GM19452 (cell line): Measurements from ENCODE around the gene SRGAP2C.
"Not testable (repeated sequence)": the region's sequence is repeated elsewhere in the genome, so short reads cannot be mapped to it uniquely, and the experiment has no call there.

ENCODE experiments used
- ATAC-seq: cut with Tn5 transposase; IDR thresholded peaks from one replicate; pipeline ENCODE4 v1.9.1; 2021; ENCODE audit not compliant: unreplicated experiment

The SRGAP2C gene

GRCh38 chr1:121413821-121414220, 229.0 kb downstream of the SRGAP2C start:
- no peak for ATAC-seq

- ATAC-seq, result no peak
Measured at GRCh38 chr1:121414905-121415304, 230.1 kb downstream of the SRGAP2C start.

DNA sequence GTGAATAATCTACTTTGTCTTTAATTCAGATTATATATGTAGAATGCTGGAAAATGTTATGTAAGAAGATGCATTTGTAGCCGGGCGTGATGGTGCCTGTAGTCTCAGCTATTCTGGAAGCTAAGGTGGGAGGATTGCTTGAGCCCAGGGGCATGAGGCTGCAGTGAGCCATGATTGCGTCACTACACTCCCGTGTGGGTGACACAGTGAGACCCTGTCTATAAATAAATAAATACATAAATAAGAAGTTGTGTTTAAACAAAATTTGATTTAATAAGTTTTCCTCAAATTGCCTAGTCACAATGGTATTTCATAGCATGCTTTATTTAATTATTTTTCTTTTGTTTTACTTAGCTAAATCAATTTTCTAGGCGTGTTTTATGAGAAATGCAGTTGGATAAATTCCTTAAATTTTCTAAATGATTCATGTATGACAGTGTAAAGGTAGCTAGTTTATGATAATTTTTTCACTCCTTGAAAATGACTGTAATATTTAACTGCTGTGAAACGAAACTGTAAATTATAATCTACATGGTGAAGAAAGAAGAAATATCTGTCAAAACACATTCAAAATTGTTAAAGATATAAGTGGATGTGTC, 232.6 kb downstream of the SRGAP2C start:
- no peak for ATAC-seq

- no peak for ATAC-seq
Measured at GRCh38 chr1:121418369-121419049, 233.7 kb downstream of the SRGAP2C start.

GRCh38 chr1:121419050-121419615, 234.4 kb downstream of the SRGAP2C start:
- ATAC-seq, result not testable (repeated sequence)

DNA sequence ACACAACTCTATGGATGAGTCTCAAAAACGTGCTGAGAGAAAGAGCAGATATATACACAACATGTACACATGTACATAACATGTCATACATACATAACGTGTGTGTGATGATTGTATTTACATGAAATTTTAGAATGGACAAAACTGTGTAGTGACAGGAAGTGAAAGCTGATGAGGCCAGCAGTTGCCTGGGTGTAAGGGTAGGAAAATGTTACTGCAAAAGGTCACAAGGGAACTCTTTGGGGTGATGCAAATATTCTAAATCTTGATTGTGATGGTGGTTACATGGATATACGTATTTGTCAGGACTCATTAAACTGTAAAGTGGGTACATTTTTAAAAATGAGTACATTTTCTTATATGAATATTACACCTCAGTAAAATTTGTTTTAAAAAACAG, 236.7 kb downstream of the SRGAP2C start:
- not testable (repeated sequence) for ATAC-seq

DNA sequence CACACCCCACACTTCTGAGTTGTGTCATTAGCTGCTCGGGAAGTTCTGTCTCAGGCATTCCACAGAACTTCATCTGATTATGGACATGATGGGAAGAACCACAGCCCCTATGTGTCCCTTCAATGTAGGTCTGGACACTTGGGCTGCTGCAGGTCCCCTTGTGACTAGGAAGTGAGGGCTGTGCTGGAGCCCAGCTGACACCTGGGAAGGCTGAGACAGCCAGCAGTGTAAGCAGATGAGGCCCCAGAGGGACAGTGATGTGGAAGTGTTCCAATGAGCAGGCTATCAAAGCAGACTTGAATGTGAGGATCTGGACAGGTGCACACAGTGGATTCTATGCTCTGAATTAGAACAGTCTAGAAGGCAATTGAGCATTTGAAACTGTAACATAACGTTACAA, 239.2 kb downstream of the SRGAP2C start:
- not testable (repeated sequence) for ATAC-seq

DNA sequence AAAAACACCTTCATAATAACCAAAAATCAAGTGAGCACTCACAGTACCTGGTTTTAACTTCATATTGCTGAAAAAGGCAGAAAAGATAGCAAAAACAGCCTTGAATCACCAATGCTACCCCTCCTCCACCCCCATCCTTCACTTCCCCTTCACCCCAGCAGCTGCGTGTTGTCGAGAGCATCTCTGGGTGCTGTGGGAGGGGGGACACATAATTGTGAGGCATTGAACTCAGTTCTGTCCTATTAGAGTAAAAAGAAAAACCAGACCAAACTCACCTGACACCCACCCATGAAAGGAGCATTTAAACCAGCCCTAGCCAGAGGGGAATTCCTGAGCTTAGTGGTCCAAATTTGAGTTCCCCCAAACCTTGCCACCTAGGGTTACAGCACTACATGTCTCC, 248.7 kb downstream of the SRGAP2C start:
- not testable (repeated sequence) for ATAC-seq

DNA sequence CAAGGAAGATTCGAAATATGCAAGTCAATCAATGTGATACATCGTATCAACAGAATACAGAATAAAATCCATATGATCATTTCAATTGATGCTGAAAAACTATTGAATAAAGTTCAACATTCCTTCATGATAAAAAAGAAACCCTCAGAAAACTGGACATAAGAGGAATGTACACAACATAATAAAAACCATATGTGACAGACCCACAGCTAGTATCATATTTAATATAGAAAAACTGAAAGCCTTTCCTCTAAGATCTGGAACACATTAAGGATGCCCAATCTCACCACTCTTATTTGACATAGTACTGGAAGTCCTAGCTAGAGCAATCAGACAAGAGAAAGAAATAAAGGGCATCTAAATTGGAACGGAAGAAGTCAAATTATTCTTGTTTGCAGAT, 254.1 kb downstream of the SRGAP2C start:
- not testable (repeated sequence) for ATAC-seq

DNA sequence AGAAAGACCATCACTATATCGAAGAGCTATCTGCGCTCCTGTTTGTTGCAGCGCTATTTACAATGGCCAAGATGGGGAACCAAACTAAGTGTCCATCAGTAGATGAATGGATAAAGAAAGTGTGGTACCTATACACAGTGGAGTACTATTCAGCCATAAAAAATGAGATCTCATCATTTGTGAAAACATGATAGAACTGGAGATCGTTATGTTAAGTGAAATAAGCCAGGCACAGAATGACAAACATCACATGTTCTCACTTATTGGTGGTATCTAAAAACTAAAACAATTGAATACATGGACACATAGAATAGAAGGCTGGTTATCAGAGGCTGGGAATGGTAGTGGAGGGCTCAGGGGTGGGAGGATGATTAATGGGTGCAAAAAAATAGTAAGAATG, 256.2 kb downstream of the SRGAP2C start:
- ATAC-seq, result no peak
